Right atrium auricular region (tissue), 2 donors: ENCODE results near the gene FAM120AOS. TPM values are rescaled to one million over a fixed set of nuclear protein-coding genes. Genes with fewer than 3 reads are reported as not detected.
A peak's percentile ranks its signal among the peaks of the same experiment; 100 is the strongest.

Source experiments
- DNase-seq: peaks from one replicate; pipeline ENCODE4 v3.0.0-alpha.2; 2019; ENCODE audit warnings: low spot score
- H3K27ac ChIP-seq, 2 donors: fragments of 200-600 bp; sonication (generic); 1 replicate in 1 of 2; 2 replicates in 1 of 2; pipeline ENCODE4 v1.5.1; 2016 to 2019
- H3K27me3 ChIP-seq, 2 donors: fragments of 200-600 bp; sonication (generic); one replicate each; pipeline versions ENCODE4 v1.5.1 to v1.6.0; 2017 to 2019
- H3K36me3 ChIP-seq: fragments of 200-600 bp; sonication (generic); one replicate; pipeline ENCODE4 v1.5.1; 2016
- H3K4me1 ChIP-seq, 2 donors: fragments of 200-600 bp; sonication (generic); one replicate each; pipeline versions ENCODE4 v1.5.1 to v1.6.0; 2017 to 2019
- H3K4me3 ChIP-seq, 2 donors: fragments of 200-600 bp; sonication (generic); 1 replicate in 1 of 2; 2 replicates in 1 of 2; pipeline ENCODE4 v1.5.1; 2017 to 2019; ENCODE audit warnings: mild to moderate bottlenecking in 1 of 2, moderate library complexity in 1 of 2
- H3K9me3 ChIP-seq, 2 donors: fragments of 200-600 bp; sonication (generic); one replicate each; pipeline ENCODE4 v1.5.1; 2019
- CTCF ChIP-seq, 2 donors: fragments of 200-600 bp; sonication (generic); IDR thresholded peaks; one replicate each; pipeline ENCODE4 v1.5.1; 2019; ENCODE audit warnings: antibody characterized with exemption in 2 of 2
- total RNA-seq, 2 donors: library from RNA; depleted of rRNA; stranded (reverse); fragments of >200 nt; gene quantifications; one replicate each; pipeline ENCODE4 v1.1.0, GENCODE V29; 2016

Gene FAM120AOS
- total RNA-seq, 2 donors from 2014 or later = 32.4 to 47.0 TPM

DNA sequence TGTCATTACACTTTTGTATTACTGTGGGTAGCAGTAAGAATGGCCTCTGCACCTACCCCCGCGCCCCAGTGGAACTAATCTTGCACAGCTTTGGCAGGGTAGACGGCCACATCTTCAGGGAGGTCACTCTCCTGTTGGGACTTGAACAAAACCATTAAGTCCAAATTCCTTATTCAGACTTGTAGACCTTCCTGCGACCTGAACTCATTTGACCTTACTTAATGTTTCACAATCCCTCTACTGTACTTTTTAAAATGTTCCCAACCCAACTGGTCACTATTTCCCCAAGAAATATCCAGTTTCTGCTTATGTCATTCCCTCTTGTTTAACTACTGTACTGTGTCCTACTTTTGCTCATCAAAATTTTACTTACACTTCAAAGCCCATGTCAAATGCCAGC lies 5.3 kb upstream of the FAM120AOS start:
- H3K4me3 ChIP-seq = no peak overlapping the region
- no peak for DNase-seq
- no peaks in the 10 kb centered on the region for H3K36me3 ChIP-seq
- peak overlapping the region in 1 of 2 donors; percentile 34 for H3K27ac ChIP-seq
- H3K4me1 ChIP-seq = peaks cover 0 to 68% of the 10 kb centered on the region in 2 donors
- no peaks in the 10 kb centered on the region for H3K27me3 ChIP-seq
- TF ChIP-seq CTCF (IDR thresholded peaks at IDR 0.05) = no peak
- no peaks in the 10 kb centered on the region for H3K9me3 ChIP-seq

- TF ChIP-seq CTCF (IDR thresholded peaks at IDR 0.05) = no peak
- no peak for DNase-seq
- no peak overlapping the region for H3K4me3 ChIP-seq
- H3K4me1 ChIP-seq = peaks cover 0 to 63% of the 10 kb centered on the region in 2 donors
- H3K9me3 ChIP-seq = no peaks in the 10 kb centered on the region
- no peaks in the 10 kb centered on the region for H3K27me3 ChIP-seq
- H3K27ac ChIP-seq = no peak overlapping the region
- no peaks in the 10 kb centered on the region for H3K36me3 ChIP-seq
Measured at GRCh38 chr9:93457006-93457405, 3.6 kb upstream of the FAM120AOS start.

DNA sequence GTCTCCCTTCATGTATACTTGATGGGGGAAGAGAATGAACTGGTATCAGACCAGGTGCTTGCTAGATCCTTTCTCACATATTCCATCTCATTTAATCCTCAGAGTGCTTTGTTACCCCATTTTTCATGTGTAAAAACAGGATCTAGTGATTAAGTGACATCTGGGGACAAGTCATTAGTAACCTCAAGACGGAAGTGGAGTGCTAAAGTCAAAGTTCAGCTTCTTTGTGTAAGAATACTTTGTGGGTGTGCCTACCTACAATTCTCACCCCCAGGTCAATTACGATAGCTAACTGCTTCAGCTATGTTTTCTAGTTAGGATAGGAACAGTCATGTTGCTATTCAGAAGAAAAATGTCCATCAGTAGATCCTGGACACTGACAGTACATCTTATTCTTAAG lies 3.1 kb upstream of the FAM120AOS start:
- no peaks in the 10 kb centered on the region for H3K36me3 ChIP-seq
- no peak for TF ChIP-seq CTCF (IDR thresholded peaks at IDR 0.05)
- H3K27me3 ChIP-seq = no peaks in the 10 kb centered on the region
- DNase-seq = no peak
- H3K9me3 ChIP-seq = no peaks in the 10 kb centered on the region
- no peak overlapping the region for H3K4me3 ChIP-seq
- H3K27ac ChIP-seq = peak overlapping the region in 1 of 2 donors; percentile 98
- H3K4me1 ChIP-seq = peaks cover 0 to 58% of the 10 kb centered on the region in 2 donors

- no peak for DNase-seq
- Histone ChIP-seq H3K36me3 (no peaks in the 10 kb centered on the region), H3K27me3 (no peaks in the 10 kb centered on the region), H3K9me3 (no peaks in the 10 kb centered on the region), H3K4me1 (peaks cover 0 to 58% of the 10 kb centered on the region in 2 donors), H3K27ac (peak overlapping the region; percentile 1 to 98), H3K4me3 (no peak overlapping the region)
- no peak for TF ChIP-seq CTCF (IDR thresholded peaks at IDR 0.05)
Measured at GRCh38 chr9:93456022-93456421, 2.6 kb upstream of the FAM120AOS start.

- Histone ChIP-seq H3K36me3 (peaks cover 22% of the 10 kb centered on the region), H3K27ac (peak overlapping the region; percentile 91 to 98), H3K4me1 (peaks cover 0 to 48% of the 10 kb centered on the region in 2 donors), H3K9me3 (no peaks in the 10 kb centered on the region), H3K4me3 (peak overlapping the region; percentile 71 to 92), H3K27me3 (no peaks in the 10 kb centered on the region)
- TF ChIP-seq CTCF (IDR thresholded peaks at IDR 0.05) = no peak
- DNase-seq = no peak
Measured at GRCh38 chr9:93452710-93453046, 703 bp downstream of the FAM120AOS start.
